Thoracic aorta (tissue), 2 donors: ENCODE results near the gene TTC7B. TPM values are rescaled to one million over a fixed set of nuclear protein-coding genes. Genes with fewer than 3 reads are reported as not detected.

Source experiments
- ATAC-seq: fragments of 150-250 bp; one replicate; pipeline ENCODE4 v1.8.0; 2017; ENCODE audit warnings: low read depth; ENCODE audit not compliant: insufficient number of reproducible peaks, low FRiP score
- DNase-seq: peaks from one replicate; pipeline ENCODE4 v3.0.0-alpha.2; 2020; ENCODE audit warnings: low spot score
- H3K27ac ChIP-seq, 2 donors: fragments of 200-600 bp; sonication (generic); 1 replicate in 1 of 2; 2 replicates in 1 of 2; pipeline ENCODE4 v1.5.1; 2016; ENCODE audit warnings: mild to moderate bottlenecking in 2 of 2, moderate library complexity in 2 of 2
- H3K27me3 ChIP-seq: fragments of 200-600 bp; sonication (generic); replicated peaks from 2 replicates; pipeline ENCODE4 v1.6.0; 2016; ENCODE audit warnings: mild to moderate bottlenecking; ENCODE audit not compliant: insufficient read depth
- H3K36me3 ChIP-seq: fragments of 200-600 bp; sonication (generic); one replicate; pipeline ENCODE4 v1.5.1; 2016
- H3K4me1 ChIP-seq, 2 donors: fragments of 200-600 bp; sonication (generic); 1 replicate in 1 of 2; 2 replicates in 1 of 2; pipeline versions ENCODE4 v1.5.1 to v1.6.0; 2016; ENCODE audit warnings: low read depth in 2 of 2, mild to moderate bottlenecking in 1 of 2; ENCODE audit not compliant: control insufficient read depth in 1 of 2
- H3K4me3 ChIP-seq: fragments of 200-600 bp; sonication (generic); 2 replicates; pipeline ENCODE4 v1.5.1; 2016; ENCODE audit warnings: mild to moderate bottlenecking
- H3K9me3 ChIP-seq: fragments of 200-600 bp; sonication (generic); 2 replicates; pipeline ENCODE4 v1.5.1; 2016
- total RNA-seq, 2 donors: library from RNA; depleted of rRNA; stranded (reverse); fragments of >200 nt; gene quantifications; one replicate each; pipeline versions ENCODE4 v1.1.0 to v1.2.3, GENCODE V29; 2016
- TF ChIP-seq, protein P1 (sequence below): fragments of 200-600 bp; sonication (generic); IDR thresholded peaks from one replicate; pipeline ENCODE4 v1.5.1; 2019; ENCODE audit warnings: antibody characterized with exemption

The TTC7B gene
- total RNA-seq, 2 donors from 2014 or later = 38.9 to 56.3 TPM

DNA sequence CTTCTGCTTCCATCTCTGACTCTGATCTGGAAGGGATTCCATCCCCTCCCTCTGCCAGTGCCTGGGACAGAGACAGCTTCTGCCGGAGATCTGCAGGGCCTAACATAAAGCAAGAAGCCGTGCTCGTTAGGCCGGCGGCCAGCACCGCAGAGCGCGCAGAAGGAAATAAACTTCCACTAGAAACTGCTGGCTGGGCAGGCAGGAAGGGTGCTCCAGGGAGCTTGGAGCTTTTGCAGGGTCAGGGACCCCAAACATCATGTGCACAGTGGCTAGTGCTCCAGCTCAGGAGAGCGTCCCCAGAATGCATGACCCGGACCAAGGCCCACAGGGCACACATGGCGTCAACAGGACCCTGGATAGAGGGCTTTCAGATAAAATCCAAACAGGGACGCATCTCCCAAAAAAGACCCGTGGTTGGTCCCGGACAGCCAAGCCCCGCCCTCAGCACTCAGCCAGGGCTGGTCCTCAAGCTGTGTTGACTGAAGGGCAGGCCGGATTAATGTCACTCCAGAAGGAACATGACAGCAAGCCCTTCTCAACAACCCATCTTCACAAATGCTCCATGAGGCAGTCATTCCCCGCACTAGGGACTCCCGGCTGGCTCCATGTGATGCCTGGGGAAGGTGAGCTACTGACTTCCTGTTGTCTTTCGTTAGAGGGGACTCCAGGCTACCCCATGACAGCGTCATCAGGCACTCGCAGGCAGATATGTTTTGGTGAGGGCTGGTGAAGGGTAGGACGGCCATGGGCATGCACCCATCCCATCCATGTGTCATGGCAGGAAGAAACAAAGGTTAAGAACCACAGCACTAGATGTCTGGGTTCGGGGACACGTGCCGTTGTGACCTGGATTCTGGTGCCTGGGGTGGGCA, 297.9 kb downstream of the TTC7B start:
- H3K27ac ChIP-seq = no peak overlapping the region
- no peak overlapping the region for H3K4me3 ChIP-seq
- DNase-seq = no peak
- H3K36me3 ChIP-seq = no peaks in the 10 kb centered on the region
- TF ChIP-seq, protein P1, sequence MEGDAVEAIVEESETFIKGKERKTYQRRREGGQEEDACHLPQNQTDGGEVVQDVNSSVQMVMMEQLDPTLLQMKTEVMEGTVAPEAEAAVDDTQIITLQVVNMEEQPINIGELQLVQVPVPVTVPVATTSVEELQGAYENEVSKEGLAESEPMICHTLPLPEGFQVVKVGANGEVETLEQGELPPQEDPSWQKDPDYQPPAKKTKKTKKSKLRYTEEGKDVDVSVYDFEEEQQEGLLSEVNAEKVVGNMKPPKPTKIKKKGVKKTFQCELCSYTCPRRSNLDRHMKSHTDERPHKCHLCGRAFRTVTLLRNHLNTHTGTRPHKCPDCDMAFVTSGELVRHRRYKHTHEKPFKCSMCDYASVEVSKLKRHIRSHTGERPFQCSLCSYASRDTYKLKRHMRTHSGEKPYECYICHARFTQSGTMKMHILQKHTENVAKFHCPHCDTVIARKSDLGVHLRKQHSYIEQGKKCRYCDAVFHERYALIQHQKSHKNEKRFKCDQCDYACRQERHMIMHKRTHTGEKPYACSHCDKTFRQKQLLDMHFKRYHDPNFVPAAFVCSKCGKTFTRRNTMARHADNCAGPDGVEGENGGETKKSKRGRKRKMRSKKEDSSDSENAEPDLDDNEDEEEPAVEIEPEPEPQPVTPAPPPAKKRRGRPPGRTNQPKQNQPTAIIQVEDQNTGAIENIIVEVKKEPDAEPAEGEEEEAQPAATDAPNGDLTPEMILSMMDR = no peak
- no peaks in the 10 kb centered on the region for H3K27me3 ChIP-seq
- no peak for ATAC-seq
- H3K9me3 ChIP-seq = no peaks in the 10 kb centered on the region
- peaks cover 14 to 35% of the 10 kb centered on the region in 2 donors for H3K4me1 ChIP-seq

GRCh38 chr14:90517076-90517841, 299.0 kb downstream of the TTC7B start:
- H3K4me1 ChIP-seq = peaks cover 6 to 30% of the 10 kb centered on the region in 2 donors
- ATAC-seq (no peak), DNase-seq (no peak)
- no peaks in the 10 kb centered on the region for H3K27me3 ChIP-seq
- no peak overlapping the region for H3K27ac ChIP-seq
- TF ChIP-seq, protein P1 = no peak
- H3K9me3 ChIP-seq = no peaks in the 10 kb centered on the region
- no peaks in the 10 kb centered on the region for H3K36me3 ChIP-seq
- H3K4me3 ChIP-seq = no peak overlapping the region

- Histone ChIP-seq H3K36me3 (no peaks in the 10 kb centered on the region), H3K27me3 (no peaks in the 10 kb centered on the region), H3K4me3 (no peak overlapping the region), H3K27ac (no peak overlapping the region), H3K4me1 (peaks cover 6 to 14% of the 10 kb centered on the region in 2 donors), H3K9me3 (no peaks in the 10 kb centered on the region)
- DNase-seq (no peak), ATAC-seq (no peak)
- TF ChIP-seq, protein P1 = no peak
These were observed 301.7 kb downstream of the TTC7B start for GRCh38 chr14:90514566-90514965.

- no peak for ATAC-seq
- Histone ChIP-seq H3K36me3 (no peaks in the 10 kb centered on the region), H3K9me3 (no peaks in the 10 kb centered on the region), H3K4me3 (no peak overlapping the region), H3K27ac (no peak overlapping the region), H3K4me1 (peaks cover 6 to 14% of the 10 kb centered on the region in 2 donors), H3K27me3 (no peaks in the 10 kb centered on the region)
- DNase-seq = no peak
- TF ChIP-seq, protein P1 = no peak
These were observed 302.2 kb downstream of the TTC7B start for GRCh38 chr14:90514015-90514398.
